DND-41 (cell line): ENCODE results near the gene LILRB1.
"Not testable (repeated sequence)": the region's sequence is repeated elsewhere in the genome, so short reads cannot be mapped to it uniquely, and the experiment has no call there.

Source experiments
- ATAC-seq: fragments of 200-7000 bp; cut with Tn5 transposase; 3 replicates; pipeline ENCODE4 v1.9.1; 2021; ENCODE audit warnings: low read depth; ENCODE audit not compliant: insufficient read depth
- DNase-seq: peaks from one replicate; pipeline ENCODE4 v3.0.0-alpha.2; 2020
- H2AFZ ChIP-seq: 2 replicates; pipeline ENCODE4 v1.6.0; 2012; ENCODE audit warnings: low read depth, low read length
- H3K27ac ChIP-seq: 2 replicates; pipeline ENCODE4 v1.5.1; 2012; ENCODE audit warnings: low read length, inconsistent platforms
- H3K27me3 ChIP-seq: fragments of 200-600 bp; sonication (generic); 2 replicates; pipeline ENCODE4 v1.6.0; 2012; ENCODE audit warnings: low read length, mild to moderate bottlenecking, inconsistent platforms; ENCODE audit not compliant: insufficient read depth, poor library complexity
- H3K36me3 ChIP-seq: 2 replicates; pipeline ENCODE4 v1.5.1; 2012; ENCODE audit warnings: low read length, inconsistent platforms; ENCODE audit not compliant: insufficient read depth
- H3K4me1 ChIP-seq: 2 replicates; pipeline ENCODE4 v1.5.1; 2012; ENCODE audit warnings: mild to moderate bottlenecking, low read length; ENCODE audit not compliant: insufficient read depth
- H3K4me2 ChIP-seq: 2 replicates; pipeline ENCODE4 v1.6.0; 2012; ENCODE audit warnings: mild to moderate bottlenecking, moderate library complexity, low read length, inconsistent platforms; ENCODE audit not compliant: insufficient read depth
- H3K4me3 ChIP-seq, 2 experiments: fragments of 200-600 bp in 1 of 2; shearing (Covaris generic) in 1 of 2; 2 replicates each; pipeline ENCODE4 v1.5.1; 2012 to 2016; ENCODE audit warnings: inconsistent platforms in 2 of 2, low read length in 2 of 2, mild to moderate bottlenecking in 2 of 2, low read depth in 1 of 2, moderate library complexity in 1 of 2
- H3K79me2 ChIP-seq: 2 replicates; pipeline ENCODE4 v1.6.0; 2012; ENCODE audit warnings: low read length, inconsistent platforms; ENCODE audit not compliant: insufficient read depth
- H3K9ac ChIP-seq: 2 replicates; pipeline ENCODE4 v1.6.0; 2012; ENCODE audit warnings: low read depth, mild to moderate bottlenecking, inconsistent platforms, low read length, moderate library complexity
- H3K9me3 ChIP-seq: 2 replicates; pipeline ENCODE4 v1.5.1; 2012; ENCODE audit warnings: low read length, moderate library complexity, mild to moderate bottlenecking, inconsistent platforms; ENCODE audit not compliant: insufficient read depth, severe bottlenecking
- H4K20me1 ChIP-seq: 2 replicates; pipeline ENCODE4 v1.6.0; 2012; ENCODE audit warnings: low read length; ENCODE audit not compliant: insufficient read depth
- EZH2 ChIP-seq: IDR thresholded peaks from 3 replicates; pipeline ENCODE4 v1.6.1; 2012; ENCODE audit warnings: borderline replicate concordance, low read depth, mild to moderate bottlenecking, moderate library complexity, low read length, inconsistent platforms; ENCODE audit not compliant: severe bottlenecking
- TF ChIP-seq, protein P1 (sequence below): IDR thresholded peaks from 2 replicates; pipeline ENCODE4 v1.5.1; 2012; ENCODE audit warnings: borderline replicate concordance, low read length, moderate library complexity, mild to moderate bottlenecking; ENCODE audit not compliant: poor library complexity, severe bottlenecking; ENCODE audit errors: extremely low read depth

Gene LILRB1

DNA sequence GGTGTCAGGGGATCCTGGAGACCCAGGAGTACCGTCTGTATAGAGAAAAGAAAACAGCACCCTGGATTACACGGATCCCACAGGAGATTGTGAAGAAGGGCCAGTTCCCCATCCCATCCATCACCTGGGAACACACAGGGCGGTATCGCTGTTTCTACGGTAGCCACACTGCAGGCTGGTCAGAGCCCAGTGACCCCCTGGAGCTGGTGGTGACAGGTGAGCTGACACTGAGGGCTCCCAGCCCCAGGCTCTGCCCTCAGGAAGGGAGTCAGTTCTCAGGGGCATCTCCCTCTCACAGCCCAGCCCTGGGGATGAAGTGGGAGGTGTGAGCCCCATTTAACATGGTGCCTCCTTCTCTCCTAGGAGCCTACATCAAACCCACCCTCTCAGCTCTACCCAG is 35.5 kb upstream of the LILRB1 start:
- ATAC-seq: no peak
- Histone ChIP-seq H2AFZ (no peak overlapping the region), H3K9me3 (peaks cover 6% of the 10 kb centered on the region), H3K36me3 (no peaks in the 10 kb centered on the region), H4K20me1 (no peaks in the 10 kb centered on the region; the same call in 1 of the 2 replicates), H3K4me1 (no peaks in the 10 kb centered on the region), H3K27me3 (peaks cover 13% of the 10 kb centered on the region), H3K4me2 (no peak overlapping the region), H3K79me2 (no peaks in the 10 kb centered on the region), H3K9ac (no peak overlapping the region), H3K27ac (no peak overlapping the region), H3K4me3 (no peak overlapping the region)
- no peak for DNase-seq
- TF ChIP-seq EZH2: no peak
- TF ChIP-seq, protein P1, sequence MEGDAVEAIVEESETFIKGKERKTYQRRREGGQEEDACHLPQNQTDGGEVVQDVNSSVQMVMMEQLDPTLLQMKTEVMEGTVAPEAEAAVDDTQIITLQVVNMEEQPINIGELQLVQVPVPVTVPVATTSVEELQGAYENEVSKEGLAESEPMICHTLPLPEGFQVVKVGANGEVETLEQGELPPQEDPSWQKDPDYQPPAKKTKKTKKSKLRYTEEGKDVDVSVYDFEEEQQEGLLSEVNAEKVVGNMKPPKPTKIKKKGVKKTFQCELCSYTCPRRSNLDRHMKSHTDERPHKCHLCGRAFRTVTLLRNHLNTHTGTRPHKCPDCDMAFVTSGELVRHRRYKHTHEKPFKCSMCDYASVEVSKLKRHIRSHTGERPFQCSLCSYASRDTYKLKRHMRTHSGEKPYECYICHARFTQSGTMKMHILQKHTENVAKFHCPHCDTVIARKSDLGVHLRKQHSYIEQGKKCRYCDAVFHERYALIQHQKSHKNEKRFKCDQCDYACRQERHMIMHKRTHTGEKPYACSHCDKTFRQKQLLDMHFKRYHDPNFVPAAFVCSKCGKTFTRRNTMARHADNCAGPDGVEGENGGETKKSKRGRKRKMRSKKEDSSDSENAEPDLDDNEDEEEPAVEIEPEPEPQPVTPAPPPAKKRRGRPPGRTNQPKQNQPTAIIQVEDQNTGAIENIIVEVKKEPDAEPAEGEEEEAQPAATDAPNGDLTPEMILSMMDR: no peak

DNA sequence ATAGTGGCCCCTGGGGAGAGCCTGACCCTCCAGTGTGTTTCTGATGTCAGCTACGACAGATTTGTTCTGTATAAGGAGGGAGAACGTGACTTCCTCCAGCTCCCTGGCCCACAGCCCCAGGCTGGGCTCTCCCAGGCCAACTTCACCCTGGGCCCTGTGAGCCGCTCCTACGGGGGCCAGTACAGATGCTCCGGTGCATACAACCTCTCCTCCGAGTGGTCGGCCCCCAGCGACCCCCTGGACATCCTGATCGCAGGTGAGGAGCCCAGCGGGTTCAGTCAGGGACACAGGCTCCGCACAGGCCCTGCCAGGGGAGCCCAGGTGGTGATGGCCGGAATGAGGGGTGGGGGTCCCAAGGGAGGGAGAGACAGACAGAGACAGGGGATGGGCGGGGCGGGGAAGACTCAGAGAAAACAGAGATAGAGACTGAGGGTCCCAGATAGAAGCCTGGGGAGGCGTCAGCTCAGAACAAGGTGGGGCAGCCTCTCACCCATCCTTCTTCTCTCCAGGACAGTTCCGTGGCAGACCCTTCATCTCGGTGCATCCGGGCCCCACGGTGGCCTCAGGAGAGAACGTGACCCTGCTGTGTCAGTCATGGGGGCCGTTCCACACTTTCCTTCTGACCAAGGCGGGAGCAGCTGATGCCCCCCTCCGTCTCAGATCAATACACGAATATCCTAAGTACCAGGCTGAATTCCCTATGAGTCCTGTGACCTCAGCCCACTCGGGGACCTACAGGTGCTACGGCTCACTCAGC is 34.4 kb upstream of the LILRB1 start:
- ATAC-seq, H3K4me1 ChIP-seq: not testable (repeated sequence)

DNA sequence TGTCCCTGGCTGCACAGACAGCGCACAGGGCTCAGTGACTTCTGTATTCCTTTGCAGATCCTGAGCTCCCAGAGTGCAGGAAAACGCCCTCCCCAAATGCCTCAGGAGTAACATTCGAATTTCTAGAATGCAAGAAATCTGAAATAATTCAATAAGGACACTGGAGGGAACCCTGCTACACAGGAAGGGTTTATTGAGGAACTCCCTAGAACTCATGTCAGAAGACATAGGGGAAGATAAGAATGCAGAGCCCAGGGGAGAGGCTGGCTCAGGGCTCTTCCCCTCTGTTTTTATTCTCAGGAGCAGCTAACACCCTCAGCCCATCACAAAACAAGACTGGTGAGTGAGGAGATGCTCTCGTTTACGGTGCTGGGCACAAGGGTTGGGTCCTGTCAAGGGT is 30.1 kb upstream of the LILRB1 start:
- TF ChIP-seq, protein P1: no peak
- no peaks in the 10 kb centered on the region for H3K4me1 ChIP-seq
- no peak for DNase-seq

More for the DNA sequence above, 34.4 kb upstream of the LILRB1 start:
- H3K4me3 ChIP-seq, H3K9ac ChIP-seq, DNase-seq, H3K4me2 ChIP-seq, H3K9me3 ChIP-seq, H2AFZ ChIP-seq, H3K27ac ChIP-seq, H3K36me3 ChIP-seq, H4K20me1 ChIP-seq, H3K79me2 ChIP-seq: not testable (repeated sequence)
- peaks cover 13% of the 10 kb centered on the region for H3K27me3 ChIP-seq

DNA sequence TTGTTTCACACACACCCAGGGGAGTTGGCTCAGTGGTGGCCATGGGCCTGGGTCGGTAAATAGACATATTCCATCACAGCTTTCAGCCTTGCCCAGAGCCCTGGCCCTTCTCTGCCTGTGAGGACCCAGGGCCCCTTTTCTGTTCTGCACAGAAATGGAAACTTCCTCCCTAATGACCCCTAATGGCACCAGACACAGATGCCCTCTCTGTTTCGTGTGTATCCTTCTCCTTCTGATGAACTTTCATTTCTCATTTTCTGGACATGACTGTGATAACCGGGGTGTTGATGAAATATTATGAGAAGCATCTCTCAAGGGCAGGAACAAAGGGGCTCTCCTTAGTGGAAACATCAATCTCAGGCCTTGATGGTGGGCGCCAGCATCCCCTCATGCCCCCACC is 24.1 kb upstream of the LILRB1 start:
- peaks cover 2% of the 10 kb centered on the region for H3K27me3 ChIP-seq
- no peak overlapping the region for H3K9ac ChIP-seq
- no peak for TF ChIP-seq EZH2
- TF ChIP-seq, protein P1: no peak
- ATAC-seq: no peak
- no peaks in the 10 kb centered on the region for H3K9me3 ChIP-seq
- no peaks in the 10 kb centered on the region for H3K4me1 ChIP-seq
- no peaks in the 10 kb centered on the region for H3K36me3 ChIP-seq
- no peak overlapping the region for H3K4me3 ChIP-seq
- no peak for DNase-seq
- H3K27ac ChIP-seq: no peak overlapping the region
- no peaks in the 10 kb centered on the region for H3K79me2 ChIP-seq
- H2AFZ ChIP-seq: no peak overlapping the region
- no peak overlapping the region for H3K4me2 ChIP-seq
- no peaks in the 10 kb centered on the region for H4K20me1 ChIP-seq

More for the DNA sequence above, 30.1 kb upstream of the LILRB1 start:
- no peak overlapping the region for H2AFZ ChIP-seq
- H4K20me1 ChIP-seq: no peaks in the 10 kb centered on the region; the same call in 1 of the 2 replicates
- no peak overlapping the region for H3K4me2 ChIP-seq
- H3K9ac ChIP-seq: no peak overlapping the region
- ATAC-seq: no peak
- H3K36me3 ChIP-seq: no peaks in the 10 kb centered on the region
- peaks cover 10% of the 10 kb centered on the region for H3K27me3 ChIP-seq
- no peaks in the 10 kb centered on the region for H3K79me2 ChIP-seq
- H3K27ac ChIP-seq: no peak overlapping the region
- H3K9me3 ChIP-seq: no peaks in the 10 kb centered on the region
- H3K4me3 ChIP-seq: no peak overlapping the region
